GM18526 (cell line): ENCODE results near the gene UPF1.

Source experiments
- POLR2A ChIP-seq: IDR thresholded peaks from 3 replicates; pipeline ENCODE4 v1.6.1; 2011; ENCODE audit not compliant: insufficient read length; ENCODE audit errors: extremely low read depth

UPF1 gene

GRCh38 chr19:18901491-18901890, 69.7 kb downstream of the UPF1 start:
- TF ChIP-seq POLR2A, result no peak

GRCh38 chr19:18903156-18904037, 71.6 kb downstream of the UPF1 start:
- no peak for TF ChIP-seq POLR2A

- no peak for TF ChIP-seq POLR2A
Measured at GRCh38 chr19:18904334-18905057, 72.7 kb downstream of the UPF1 start.

GRCh38 chr19:18905058-18905456, 73.3 kb downstream of the UPF1 start:
- TF ChIP-seq POLR2A, result no peak

GRCh38 chr19:18905513-18906236, 73.9 kb downstream of the UPF1 start:
- no peak for TF ChIP-seq POLR2A

GRCh38 chr19:18906605-18907519, 75.1 kb downstream of the UPF1 start:
- no peak for TF ChIP-seq POLR2A

- no peak for TF ChIP-seq POLR2A
Measured at GRCh38 chr19:18908917-18909619, 77.3 kb downstream of the UPF1 start.

GRCh38 chr19:18910010-18910409, 78.3 kb downstream of the UPF1 start:
- TF ChIP-seq POLR2A, result no peak

GRCh38 chr19:18910801-18911436, 79.2 kb downstream of the UPF1 start:
- TF ChIP-seq POLR2A, result no peak

GRCh38 chr19:18912933-18913332, 81.2 kb downstream of the UPF1 start:
- no peak for TF ChIP-seq POLR2A

GRCh38 chr19:18913466-18913865, 81.7 kb downstream of the UPF1 start:
- no peak for TF ChIP-seq POLR2A

- no peak for TF ChIP-seq POLR2A
Measured at GRCh38 chr19:18915639-18916038, 83.9 kb downstream of the UPF1 start.
